ENCODE data around the gene SLC10A3. TPM values are rescaled to one million over a fixed set of nuclear protein-coding genes. Genes with fewer than 3 reads are reported as not detected.

Gene SLC10A3, protein sequence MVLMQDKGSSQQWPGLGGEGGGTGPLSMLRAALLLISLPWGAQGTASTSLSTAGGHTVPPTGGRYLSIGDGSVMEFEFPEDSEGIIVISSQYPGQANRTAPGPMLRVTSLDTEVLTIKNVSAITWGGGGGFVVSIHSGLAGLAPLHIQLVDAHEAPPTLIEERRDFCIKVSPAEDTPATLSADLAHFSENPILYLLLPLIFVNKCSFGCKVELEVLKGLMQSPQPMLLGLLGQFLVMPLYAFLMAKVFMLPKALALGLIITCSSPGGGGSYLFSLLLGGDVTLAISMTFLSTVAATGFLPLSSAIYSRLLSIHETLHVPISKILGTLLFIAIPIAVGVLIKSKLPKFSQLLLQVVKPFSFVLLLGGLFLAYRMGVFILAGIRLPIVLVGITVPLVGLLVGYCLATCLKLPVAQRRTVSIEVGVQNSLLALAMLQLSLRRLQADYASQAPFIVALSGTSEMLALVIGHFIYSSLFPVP
- total RNA-seq: 28.5 and 37.0 TPM in 2 replicates
- 44.3 TPM for polyA plus RNA-seq (2012)

DNA sequence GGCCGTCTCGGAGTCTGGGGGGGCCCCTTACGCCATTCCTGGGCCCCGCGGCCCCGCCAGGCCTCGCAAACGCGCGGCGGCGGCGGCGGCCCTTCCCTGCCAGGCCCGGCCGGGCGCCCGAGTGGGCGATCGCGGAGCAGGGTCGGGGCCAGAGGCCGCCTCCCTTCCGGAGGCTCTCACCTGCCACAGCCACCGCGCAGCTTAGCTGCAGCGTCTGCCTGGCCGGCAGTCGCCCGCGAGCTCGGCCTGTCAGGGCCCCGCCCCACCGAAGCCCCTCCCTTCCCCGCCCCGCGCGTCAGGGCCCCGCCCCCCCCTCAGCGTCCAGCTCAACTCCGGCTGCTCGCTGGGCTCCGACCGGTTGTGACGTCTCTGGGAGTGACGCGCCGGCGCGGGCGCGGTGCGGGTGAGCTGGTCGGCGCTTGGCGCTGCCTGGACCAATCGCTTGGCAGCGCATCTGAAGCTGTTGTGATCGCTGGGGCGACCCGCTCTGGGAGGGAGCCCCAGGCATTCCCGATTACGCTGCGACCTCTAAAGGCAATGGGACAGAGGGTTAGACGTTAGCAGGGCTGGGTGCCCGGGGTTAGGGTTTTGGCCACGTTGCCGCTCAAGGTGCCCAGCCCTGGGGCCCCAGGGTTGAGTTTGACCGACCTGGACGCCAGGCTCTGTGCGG is at the start of gene SLC10A3:
TSS of gene SLC10A3 (minus strand) at position 216 of the 670 bp plus-strand sequence. CDS start 1,689 bp downstream, outside the sequence.
- peak; percentile 92 for DNase-seq (ENCODE audit: low read depth)

DNA sequence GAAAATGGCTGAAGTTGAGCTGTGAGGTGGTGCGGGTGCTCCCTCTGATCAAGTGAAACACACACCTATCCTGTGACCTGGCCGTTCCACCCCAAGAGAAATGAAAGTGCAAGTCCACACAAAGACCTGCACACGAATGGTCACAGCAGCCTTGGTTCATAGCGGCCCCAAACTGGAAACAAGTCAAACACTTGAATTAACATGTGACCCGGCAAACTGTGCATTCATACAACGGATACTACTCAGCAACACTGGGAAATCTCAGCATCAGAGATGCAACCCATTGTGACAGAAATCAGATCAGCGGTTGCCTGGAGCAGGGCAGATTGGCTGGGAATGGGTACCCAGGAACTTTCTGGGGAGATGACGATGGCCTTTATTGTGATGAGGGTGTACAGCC is 48.6 kb upstream of the SLC10A3 start:
- DNase-seq (ENCODE audit: low read depth): no peak

- DNase-seq (ENCODE audit: low read depth): no peak
Observed at GRCh38 chrX:154535892-154536291, 45.5 kb upstream of the SLC10A3 start.

DNA sequence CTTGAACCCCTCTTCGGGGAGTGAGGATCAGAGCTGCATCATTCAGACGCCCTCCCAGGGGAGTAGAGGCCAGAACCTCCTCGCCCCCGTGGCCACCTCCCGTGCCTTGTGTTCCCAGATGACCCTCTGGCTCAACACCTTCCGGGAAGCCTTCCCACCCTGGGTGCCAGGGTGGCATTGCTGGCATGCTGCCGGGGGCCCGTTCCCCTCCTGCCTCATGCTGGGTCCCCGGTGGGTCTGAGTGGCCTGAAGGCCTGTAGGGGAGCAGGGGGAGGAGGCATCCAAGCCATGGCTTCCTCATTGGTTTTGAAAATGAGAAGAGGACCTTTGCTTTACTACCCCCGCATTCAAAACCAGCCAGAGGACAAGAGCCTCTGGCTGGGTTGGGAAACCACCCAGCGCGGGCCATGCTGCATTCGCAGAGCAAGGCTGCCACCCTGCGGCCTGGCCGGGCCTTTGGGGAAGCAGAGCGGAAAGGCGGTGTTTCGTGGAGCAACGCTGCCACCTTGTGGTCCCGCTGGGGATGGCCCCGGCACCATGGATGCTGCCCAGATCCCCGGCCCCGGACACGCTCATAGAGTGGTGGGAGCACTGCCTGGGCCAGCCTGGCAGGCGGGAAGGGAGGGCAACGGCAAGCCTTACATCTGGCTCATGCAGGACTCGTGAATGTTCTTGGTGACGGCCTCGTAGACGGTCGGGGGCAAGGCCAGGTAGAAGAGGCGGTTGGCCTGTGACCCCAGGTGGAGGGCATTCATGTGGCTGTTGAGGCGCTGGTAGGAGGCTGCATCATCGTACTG is 44.3 kb upstream of the SLC10A3 start:
- peak; percentile 79 for DNase-seq (ENCODE audit: low read depth)

DNA sequence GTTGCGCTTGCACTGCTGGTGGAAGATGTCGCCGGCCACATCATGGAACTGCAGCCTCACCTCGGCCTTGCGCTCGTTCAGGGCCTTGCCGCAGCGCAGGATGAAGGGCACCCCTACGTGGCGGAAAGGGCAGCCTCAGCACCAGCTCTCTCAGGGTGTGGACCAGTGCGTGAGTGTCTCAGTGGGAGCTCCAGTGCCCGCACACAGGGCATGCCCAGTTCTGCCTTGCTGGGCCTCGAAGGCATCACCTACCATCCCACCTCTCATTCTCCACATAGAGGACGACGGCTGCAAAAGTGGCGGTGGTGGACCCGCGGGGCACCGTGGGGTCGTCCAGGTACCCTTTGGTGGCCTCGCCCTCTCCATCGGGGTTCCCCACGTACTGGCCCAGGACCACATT is 42.3 kb upstream of the SLC10A3 start:
- no peak for DNase-seq (ENCODE audit: low read depth)

DNA sequence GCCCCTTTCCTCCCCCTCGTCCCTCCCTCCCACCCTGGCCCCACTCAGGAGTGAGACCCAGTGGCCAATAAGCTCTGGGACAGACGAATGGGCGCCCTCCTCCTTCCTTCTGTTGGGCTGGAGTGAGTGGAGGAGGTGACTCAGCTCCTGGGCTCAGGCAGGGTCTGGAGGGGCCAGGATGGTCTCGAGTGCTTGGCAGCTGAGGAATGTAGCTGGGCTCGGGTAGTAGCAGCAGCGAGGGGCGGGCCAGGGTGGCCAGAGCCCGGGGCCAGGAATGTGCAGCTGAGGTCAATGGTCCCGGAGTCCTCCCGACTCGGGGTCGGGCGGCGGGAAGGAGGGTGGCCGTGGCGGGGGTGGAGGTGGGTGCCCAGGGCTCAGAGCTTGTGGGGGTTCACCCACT is 41.2 kb upstream of the SLC10A3 start:
- peak; percentile 66 for DNase-seq (ENCODE audit: low read depth)

DNA sequence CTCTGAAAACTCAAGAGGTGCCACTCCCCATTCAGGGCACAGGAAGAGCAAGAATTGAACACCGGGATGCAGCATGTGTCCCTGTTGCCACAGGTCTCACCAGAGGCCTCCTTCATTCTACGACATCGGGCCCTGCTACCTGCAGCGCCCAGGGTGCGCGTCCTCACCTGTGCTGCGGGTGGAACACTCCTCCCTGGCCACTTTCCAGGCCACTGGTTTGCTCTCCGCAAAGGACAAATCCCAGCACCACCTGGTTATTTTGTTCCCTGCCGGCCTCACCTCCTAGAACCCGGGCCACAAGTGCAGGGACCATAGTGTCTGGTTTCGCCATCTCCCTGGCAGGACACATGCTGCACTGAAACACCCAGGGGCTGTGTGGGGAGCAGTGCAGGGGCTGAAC is 39.9 kb upstream of the SLC10A3 start:
- DNase-seq (ENCODE audit: low read depth): no peak

DNA sequence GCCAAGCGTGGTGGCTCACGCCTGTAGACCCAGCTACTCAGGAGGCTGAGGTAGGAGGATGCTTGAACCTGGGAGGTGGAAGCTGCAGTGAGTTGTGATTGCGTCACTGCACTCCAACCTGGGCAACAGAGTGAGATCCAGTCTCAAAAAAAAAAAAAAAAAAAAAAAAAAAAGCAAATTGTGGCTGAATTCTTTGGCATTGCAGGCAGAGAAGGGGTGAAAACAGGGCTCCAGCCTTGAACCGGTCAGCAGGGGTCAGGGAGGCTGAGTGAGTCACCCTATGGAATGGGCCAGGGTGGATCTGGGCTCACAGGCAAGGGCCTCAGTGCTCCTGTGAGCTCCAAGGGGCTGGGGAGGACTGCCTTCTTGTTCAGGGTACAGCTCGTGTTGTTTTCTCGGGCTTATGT is 38.8 kb upstream of the SLC10A3 start:
- no peak for DNase-seq (ENCODE audit: low read depth)

DNA sequence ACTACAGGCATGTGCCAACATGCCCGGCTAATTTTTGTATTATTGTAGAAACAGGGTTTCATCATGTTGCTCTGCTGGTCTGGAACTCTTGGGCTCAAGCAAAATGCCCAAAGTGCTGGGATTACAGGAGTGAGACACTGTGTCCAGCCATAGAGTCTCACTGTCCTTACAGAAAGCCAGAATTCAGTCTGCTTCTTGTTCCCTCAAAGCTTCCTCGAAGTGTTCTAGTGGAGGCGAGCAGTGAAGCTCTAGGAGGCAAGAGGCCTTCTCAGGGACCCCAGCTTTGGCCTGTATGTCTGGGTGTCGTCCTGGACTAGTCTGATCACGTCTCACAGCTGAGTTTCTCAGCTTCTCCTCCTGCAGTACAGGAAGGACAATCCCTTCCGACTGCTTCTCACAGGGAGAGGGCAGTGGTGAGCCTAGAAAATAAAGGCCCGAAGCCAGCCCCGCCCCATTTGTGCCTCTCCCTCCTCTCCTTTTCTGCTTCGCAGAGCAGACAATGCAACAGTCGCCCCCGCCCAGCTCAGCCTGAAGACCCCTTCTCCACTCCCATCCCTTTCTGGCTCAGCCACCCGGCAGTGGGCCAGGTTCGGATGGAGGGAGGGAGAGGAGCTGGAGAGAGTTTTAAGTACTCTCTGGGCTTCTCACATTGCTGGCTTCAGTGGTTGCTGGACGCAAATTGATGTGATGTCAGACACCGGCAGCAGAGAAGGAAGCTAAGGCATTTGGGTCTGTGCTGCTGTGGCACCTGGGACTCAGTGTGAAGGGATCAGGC is 36.7 kb upstream of the SLC10A3 start:
- DNase-seq (ENCODE audit: low read depth): peak; percentile 79

DNA sequence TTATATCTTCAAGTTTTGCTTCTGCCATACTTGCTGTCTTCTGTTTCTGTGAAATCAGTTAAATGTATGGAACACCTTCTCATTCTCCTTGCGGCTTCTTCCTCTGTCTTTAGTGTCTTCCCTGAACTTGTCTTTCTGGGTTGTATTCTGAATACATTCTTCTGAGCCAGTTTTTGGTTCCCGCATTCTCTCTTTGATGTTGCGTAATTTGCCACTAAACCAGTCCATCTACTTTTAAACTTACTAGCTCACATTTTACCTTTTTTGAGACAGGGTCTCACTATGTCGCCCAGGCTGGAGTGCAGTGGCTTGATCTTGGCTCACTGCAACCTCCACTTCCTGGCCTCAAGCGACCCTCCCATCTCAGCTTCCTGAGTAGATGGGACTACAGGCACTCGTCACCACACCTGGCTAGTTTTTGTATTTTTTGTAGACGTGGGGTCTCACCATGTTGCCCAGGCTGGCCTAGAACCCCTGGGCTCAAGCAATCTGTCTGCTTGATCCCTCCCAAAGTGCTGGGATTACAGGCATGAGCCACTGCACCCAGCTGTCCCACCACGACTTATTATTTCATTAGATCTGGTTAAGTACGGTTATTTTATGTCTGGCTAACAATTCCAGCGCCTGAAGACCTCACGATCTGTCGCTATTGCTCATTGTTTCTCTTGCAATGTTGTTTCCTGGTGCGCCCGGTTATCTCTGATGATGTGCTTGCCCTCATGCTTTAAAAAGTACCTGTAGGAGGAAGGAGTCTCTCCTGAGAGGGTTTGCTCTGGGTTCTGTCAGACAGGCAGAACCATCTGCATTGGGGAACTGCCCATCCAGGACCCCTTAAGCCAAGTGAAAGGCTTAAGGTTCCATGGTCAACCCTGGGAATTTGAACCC is 35.4 kb upstream of the SLC10A3 start:
- no peak for DNase-seq (ENCODE audit: low read depth)

DNA sequence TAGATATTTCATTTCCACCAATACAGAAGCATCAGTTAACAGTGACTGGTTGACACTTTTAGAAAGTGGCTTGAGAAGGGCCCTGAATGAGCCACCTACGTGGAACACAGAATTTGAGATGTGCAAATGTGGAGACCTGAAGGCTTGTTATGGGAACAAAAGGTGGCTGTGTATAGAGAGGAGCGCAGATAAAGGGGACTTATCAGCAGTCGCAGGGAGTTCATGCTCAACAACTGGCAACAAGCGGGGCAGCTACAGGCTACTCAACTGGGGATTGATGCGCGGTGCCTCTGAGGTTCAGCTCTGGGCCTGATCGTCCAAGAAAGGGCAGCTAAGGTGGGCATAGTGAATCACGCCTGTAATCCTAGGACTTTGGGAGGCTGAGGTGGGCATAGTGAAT is 29.0 kb upstream of the SLC10A3 start:
- DNase-seq (ENCODE audit: low read depth): no peak

DNA sequence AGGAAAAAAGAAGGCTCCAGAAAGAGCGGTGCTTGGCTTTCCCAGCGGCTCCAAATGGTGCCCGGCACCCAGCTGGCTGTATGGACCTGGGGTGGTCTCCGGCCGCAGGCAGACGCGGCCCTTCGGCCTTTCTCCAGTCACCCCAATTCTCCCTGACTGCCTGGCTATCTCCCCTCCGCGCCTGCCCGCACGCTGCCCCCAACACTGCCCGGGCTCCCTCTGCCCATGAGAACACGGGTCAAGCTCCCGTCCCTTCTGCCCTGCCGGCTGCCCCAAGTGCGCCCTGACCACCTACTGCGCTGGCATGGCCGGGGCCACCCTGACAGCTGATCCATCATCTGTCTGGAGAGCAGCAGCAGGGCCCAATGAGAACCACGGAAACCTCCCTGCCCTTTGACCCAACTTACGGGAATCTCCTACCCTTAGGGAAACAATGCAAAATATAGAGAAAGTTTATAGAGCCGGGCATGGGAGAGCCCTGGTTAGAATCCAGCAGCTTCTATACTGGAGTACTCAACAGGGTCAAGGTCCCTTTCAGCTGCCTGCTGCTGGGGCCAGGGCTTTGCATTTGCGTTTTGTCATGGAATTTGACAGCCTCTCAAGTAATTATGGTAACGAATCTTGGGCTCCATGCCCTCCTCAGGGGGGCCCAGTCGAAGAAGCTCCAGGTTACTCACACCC is 26.8 kb upstream of the SLC10A3 start:
- no peak for DNase-seq (ENCODE audit: low read depth)

GRCh38 chrX:154516656-154517100 is 26.2 kb upstream of the SLC10A3 start:
- DNase-seq (ENCODE audit: low read depth): no peak

DNA sequence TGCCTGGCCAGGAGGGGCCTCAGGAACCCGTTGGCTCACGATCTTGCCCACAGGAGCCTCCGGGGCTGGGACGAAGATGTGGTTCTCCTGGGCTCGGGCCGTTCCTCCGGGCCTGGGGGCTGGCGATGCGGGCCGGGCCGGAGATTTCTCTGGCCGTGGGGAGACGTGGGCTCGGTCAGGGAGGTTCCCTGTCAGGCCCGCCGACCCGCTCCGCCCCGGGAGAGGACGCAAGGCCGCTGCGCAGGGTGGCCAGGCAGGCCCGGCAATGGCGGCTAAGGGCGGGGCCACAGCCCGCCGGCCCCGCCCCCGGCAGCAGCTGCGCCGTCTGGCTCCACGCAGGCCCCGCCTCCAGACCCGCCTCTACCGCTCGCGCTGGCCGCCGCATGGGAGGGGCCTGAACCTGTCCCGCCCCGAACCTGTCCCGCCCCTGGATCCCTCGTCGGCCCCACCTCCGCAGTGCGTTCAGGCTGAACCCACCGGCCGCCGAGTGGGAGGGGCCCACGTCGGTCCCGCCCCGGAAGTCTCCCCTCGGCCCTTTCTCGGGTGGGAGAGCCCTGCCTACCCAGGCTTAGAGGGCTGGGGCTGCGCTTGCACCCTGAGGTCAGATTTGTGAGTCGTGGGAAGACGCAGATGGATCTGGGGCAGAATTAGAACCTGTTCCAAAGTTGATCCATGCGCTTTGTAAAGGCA is 25.7 kb upstream of the SLC10A3 start, which contains the start of gene FAM3A:
TSS of gene FAM3A (minus strand) at position 267 of the 690 bp plus-strand sequence. CDS start 460 bp downstream, outside the sequence.
- DNase-seq (ENCODE audit: low read depth): peak; percentile 88

DNA sequence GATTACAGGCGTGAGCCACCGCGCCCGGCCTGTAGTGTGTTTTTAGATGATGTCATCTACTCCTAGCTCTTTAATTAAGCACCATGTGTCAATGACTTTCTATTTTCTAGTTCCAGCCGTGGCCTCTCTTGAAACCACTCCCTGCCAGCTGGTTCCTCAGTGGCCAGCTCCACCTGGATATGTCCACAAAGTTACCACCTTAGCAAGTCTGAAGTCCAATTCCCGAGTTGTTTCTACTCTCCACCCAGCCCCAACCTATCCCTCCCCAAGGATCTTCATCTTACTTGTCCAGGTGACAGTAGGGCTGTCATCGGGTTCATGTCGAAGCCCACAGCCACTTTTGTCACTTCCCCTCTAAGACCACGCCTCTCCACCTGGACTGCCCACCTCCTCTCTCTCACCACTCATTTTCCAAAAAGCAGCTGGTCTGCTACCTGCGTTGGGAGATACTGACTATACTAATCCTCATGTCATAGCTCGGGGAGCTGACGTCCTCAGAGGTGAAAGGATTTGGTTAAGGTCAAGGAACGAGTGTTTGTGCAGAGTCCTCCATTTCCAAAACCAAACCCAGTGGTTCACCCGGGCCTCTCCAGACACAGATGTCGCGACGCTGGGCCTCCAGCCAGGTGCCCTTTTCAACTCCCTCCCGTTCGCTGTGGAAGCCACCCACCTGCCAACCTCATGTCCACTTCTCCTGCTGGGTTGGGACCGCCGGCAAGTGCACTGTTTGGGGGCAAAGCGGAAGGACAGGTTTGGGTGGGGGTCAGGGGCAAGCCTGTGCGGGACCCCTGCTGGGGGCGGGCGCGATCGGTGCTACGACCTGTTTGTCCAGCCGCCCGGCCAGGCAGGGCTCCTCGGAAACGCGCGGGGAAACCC is 24.9 kb upstream of the SLC10A3 start:
- peak; percentile 40 for DNase-seq (ENCODE audit: low read depth)

DNA sequence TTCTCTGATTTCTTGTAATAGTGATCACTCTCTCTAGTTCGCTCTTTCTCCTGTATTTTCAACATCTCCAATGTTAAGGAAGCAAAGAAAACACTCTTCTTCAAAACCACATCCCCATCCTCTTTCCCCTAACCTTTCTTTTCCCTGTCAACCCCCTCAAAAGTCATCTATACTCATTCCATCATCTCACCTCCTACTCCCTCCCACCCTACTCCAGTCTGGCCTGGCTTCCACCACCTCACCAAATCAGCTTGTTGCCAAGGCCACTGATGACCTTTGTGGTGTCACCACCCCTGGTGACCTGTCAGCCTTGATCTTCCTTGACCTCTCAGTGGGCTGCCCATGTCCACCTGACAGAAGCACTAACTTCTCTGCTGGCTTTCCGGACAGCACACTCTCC is 23.3 kb upstream of the SLC10A3 start:
- DNase-seq (ENCODE audit: low read depth): no peak

- DNase-seq (ENCODE audit: low read depth): no peak
Observed at GRCh38 chrX:154512879-154513553, 22.6 kb upstream of the SLC10A3 start.

Measured in myocyte (in vitro differentiated cells).